Measurements from ENCODE around the gene TP53RK. TPM values are rescaled to one million over a fixed set of nuclear protein-coding genes. Genes with fewer than 3 reads are reported as not detected.

Gene TP53RK
- total and polyA plus RNA-seq, 7 donors: 8.4 to 24.4 (median 10.2) TPM

DNA sequence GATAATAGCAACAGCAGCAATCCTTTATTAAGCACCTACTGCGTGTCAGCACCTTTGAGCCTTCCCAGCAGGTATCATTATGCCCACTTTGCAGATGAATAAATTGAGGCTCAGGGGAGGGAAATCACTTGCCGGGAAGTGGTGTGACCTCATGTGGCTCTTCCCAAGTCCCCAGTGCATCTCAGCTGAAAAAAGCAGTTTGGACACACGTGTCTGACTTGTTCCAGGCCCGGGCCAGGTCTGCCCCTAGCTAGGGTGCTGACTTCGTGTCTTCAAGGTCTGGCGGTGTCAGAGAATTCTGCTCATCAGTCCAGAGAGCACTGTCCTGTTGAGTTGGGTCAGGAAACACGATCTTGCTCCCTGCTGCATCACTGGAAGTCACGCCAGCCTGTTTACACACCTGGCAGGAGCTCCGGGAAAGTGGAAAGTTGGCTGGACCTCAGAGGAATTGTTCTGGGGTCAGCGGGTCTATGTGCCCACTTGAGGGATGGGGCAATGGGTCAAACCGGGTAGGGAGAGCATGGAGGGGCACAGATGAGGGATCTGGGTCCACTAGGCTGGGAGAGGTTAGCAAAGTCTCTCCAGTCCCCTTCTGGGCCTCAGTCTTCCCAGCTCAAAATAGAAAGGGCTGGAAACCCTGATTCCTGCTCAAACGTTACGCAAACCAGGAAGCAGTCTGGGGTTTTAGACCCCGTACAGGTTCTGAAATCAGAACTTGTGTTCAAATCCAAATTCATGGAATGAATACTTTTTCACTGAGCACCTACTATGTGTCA is 48.5 kb downstream of the TP53RK start:
- H3K4me3 ChIP-seq: no peak overlapping the region
- TF ChIP-seq EP300 (IDR thresholded peaks at IDR 0.05) (no peak), POLR2A (IDR thresholded peaks at IDR 0.05) (no peak), POLR2AphosphoS5 (IDR thresholded peaks at IDR 0.05) (no peak)
- TF ChIP-seq, protein P1, sequence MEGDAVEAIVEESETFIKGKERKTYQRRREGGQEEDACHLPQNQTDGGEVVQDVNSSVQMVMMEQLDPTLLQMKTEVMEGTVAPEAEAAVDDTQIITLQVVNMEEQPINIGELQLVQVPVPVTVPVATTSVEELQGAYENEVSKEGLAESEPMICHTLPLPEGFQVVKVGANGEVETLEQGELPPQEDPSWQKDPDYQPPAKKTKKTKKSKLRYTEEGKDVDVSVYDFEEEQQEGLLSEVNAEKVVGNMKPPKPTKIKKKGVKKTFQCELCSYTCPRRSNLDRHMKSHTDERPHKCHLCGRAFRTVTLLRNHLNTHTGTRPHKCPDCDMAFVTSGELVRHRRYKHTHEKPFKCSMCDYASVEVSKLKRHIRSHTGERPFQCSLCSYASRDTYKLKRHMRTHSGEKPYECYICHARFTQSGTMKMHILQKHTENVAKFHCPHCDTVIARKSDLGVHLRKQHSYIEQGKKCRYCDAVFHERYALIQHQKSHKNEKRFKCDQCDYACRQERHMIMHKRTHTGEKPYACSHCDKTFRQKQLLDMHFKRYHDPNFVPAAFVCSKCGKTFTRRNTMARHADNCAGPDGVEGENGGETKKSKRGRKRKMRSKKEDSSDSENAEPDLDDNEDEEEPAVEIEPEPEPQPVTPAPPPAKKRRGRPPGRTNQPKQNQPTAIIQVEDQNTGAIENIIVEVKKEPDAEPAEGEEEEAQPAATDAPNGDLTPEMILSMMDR (IDR thresholded peaks at IDR 0.05): no peak
- no peaks in the 10 kb centered on the region for H3K27me3 ChIP-seq
- no peaks in the 10 kb centered on the region for H3K9me3 ChIP-seq
- DNase-seq: no peak
- no peaks in the 10 kb centered on the region for H3K4me1 ChIP-seq
- H3K36me3 ChIP-seq: no peaks in the 10 kb centered on the region
- 42 to 62% methylated on average over 14 of the region's 14 CpGs for WGBS, 2 donors
- no peak overlapping the region for H3K27ac ChIP-seq
- intact Hi-C loops (cut with DNase I): no loop called here

DNA sequence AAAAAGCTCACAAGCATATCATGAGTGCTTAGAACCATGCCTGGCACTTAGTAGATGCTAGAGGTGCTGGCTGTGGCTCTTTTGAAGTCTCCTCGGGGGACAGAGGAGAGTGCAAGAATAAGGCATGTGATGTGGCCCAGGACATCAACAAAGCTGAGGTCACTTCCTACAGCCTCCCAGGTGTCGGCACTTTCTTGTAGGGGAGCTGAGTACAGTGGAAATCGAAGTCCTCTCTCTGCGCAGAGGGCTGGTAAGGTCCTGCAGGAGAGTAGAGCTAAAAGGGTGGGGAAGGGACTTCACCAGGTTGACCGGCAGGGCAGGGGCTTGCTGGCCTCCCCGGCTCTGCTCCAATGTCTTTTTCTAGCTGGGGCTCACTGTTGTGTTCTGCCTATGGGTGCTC is 49.2 kb downstream of the TP53RK start:
- no peak for DNase-seq
- H3K4me1 ChIP-seq: no peaks in the 10 kb centered on the region
- intact Hi-C loops (cut with DNase I): no loop called here
- no peak overlapping the region for H3K4me3 ChIP-seq
- no peaks in the 10 kb centered on the region for H3K36me3 ChIP-seq
- no peaks in the 10 kb centered on the region for H3K9me3 ChIP-seq
- H3K27ac ChIP-seq: no peak overlapping the region
- H3K27me3 ChIP-seq: no peaks in the 10 kb centered on the region
- TF ChIP-seq, protein P1 (IDR thresholded peaks at IDR 0.05): no peak
- TF ChIP-seq POLR2A (IDR thresholded peaks at IDR 0.05) (no peak), POLR2AphosphoS5 (IDR thresholded peaks at IDR 0.05) (no peak), EP300 (IDR thresholded peaks at IDR 0.05) (no peak)
- WGBS, 2 donors: 66 to 80% methylated on average over 6 of the region's 6 CpGs

DNA sequence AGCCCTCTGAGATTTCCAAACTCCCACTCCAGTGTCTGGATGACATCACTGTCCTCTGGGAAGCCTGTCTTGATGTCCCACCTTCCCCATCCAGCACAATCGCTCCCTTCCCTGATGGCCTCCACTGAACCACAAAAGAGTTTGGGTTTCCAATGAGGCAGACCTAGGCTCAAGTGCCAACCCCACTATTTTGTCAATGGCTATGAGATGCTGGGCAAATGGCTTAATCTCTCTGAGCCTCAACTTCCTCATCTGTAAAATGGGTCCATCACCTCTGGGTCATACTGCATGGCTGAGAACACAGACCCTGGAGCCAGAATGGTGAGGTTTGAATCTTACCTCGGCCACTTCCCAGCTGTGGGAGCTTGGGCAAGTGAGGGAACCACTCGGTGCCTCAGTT is 49.7 kb downstream of the TP53RK start:
- Histone ChIP-seq H3K36me3 (no peaks in the 10 kb centered on the region), H3K27me3 (no peaks in the 10 kb centered on the region), H3K4me1 (no peaks in the 10 kb centered on the region), H3K4me3 (no peak overlapping the region), H3K9me3 (no peaks in the 10 kb centered on the region), H3K27ac (no peak overlapping the region)
- WGBS, 2 donors: 88 to 94% methylated on average over 3 of the region's 3 CpGs
- intact Hi-C loops (cut with DNase I): no loop called here
- TF ChIP-seq, protein P1 (IDR thresholded peaks at IDR 0.05): no peak
- TF ChIP-seq POLR2AphosphoS5 (IDR thresholded peaks at IDR 0.05) (no peak), POLR2A (IDR thresholded peaks at IDR 0.05) (no peak), EP300 (IDR thresholded peaks at IDR 0.05) (no peak)
- DNase-seq: no peak

DNA sequence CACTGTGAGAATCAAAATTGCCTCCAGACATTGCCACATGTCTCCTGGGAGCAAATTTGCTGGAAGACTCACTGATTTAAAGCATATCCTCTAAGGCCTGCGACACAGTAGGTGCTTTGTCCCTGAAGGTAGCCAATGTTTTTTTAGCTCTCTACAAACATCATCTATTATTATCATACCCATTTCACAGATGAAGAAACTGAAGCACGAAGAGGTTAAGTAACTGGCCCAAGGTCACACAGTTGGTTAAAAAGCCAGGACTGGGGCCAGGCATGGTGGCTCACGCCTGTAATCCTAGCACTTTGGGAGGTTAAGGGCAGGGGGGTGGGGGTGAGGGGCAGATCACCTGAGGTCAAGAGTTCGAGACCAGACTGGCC is 50.4 kb downstream of the TP53RK start:
- Histone ChIP-seq H3K4me1 (no peaks in the 10 kb centered on the region), H3K27ac (no peak overlapping the region), H3K4me3 (no peak overlapping the region), H3K36me3 (no peaks in the 10 kb centered on the region), H3K27me3 (no peaks in the 10 kb centered on the region), H3K9me3 (no peaks in the 10 kb centered on the region)
- no peak for TF ChIP-seq EP300 (IDR thresholded peaks at IDR 0.05)
- TF ChIP-seq, protein P1 (IDR thresholded peaks at IDR 0.05): no peak
- TF ChIP-seq POLR2A (IDR thresholded peaks at IDR 0.05): no peak
- TF ChIP-seq POLR2AphosphoS5 (IDR thresholded peaks at IDR 0.05): no peak
- no peak for DNase-seq
- intact Hi-C loops (cut with DNase I): no loop called here
- 87 to 91% methylated on average over 4 of the region's 4 CpGs for WGBS, 2 donors
